ENCODE data around the gene AMN.
A peak's percentile ranks its signal among the peaks of the same experiment; 100 is the strongest.
"Not testable (repeated sequence)": the region's sequence is repeated elsewhere in the genome, so short reads cannot be mapped to it uniquely, and the experiment has no call there.

Gene AMN

DNA sequence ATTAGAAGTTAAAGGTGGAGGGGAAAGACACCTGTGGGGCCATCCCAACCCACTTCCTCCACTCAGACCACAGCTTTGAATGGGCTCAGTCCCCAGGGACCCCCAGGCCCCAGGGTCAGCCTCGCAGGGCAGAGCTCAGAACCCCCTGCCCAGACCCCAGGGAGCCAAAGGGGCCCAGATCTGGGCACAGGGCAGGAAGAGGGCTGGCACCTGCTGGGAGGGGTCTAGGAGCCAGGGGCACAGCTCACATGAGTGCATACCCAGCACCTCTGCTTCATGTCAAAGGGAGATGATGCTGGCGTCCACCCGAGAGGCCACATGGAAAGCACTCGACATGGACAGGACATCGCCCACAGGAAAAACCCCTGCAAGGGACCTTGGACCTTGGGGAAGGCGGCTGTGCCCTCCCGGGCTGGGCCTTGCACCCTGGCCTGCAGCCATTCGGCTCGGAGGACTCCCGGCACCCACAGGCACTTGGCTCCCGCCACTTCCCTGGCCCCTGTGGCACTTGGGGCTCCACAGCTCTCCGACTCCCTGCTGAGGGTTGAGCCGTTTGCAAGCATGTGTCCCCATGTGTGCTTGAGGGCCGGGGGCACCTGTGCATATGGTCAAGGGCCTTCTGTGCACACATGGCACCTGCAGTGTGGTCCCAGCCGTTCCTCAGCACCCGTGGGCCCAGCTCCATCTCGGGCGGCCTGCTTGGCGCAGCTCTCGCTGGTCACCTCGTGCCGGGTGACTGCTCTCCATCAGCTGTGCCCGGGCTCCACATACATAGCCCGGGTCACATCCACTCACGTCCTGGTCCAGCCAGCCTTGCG is 7.8 kb upstream of the AMN start:
- no peak for DNase-seq

- DNase-seq, result no peak
Observed at GRCh38 chr14:102915292-102916110, 7.0 kb upstream of the AMN start.

GRCh38 chr14:102916347-102917055 is 6.0 kb upstream of the AMN start:
- DNase-seq, result no peak

DNA sequence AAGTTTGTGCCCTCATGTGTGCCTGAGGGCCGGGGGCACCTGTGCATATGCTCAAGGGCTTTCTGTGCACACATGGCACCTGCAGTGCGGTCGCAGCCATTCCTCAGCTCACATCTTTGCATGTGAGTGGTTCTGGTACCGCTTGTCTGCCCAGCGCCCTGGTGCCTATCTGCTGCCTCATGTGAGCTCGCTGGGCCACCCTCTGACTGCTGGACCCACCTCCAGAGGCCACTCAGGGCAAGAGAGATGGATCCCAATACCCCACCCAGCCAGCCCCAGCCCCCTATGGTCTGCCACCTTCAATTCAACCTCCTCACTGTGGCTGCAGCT is 5.4 kb upstream of the AMN start:
- no peak for DNase-seq

GRCh38 chr14:102917469-102918211 is 4.8 kb upstream of the AMN start:
- DNase-seq, result peak; percentile 46 to 56

DNA sequence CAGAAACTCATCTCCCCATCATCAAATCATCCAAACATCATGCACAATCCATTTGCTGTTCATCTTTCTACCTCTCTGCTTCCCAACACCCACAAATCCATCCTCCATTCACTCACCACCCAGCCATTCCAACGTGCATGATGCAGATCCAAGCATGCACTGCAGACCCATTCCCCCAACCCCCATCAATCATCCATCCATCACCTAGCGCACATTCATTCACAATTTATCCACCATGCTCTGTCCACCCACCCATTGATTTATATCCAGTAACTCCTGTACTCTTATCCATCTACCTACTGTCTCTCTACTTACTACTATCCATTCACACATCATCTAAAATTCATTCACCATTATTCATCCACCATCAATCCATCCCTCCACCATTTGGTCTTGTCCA is 4.0 kb upstream of the AMN start:
- no peak for DNase-seq

GRCh38 chr14:102920273-102920997 is 2.0 kb upstream of the AMN start:
- no peak for DNase-seq

DNA sequence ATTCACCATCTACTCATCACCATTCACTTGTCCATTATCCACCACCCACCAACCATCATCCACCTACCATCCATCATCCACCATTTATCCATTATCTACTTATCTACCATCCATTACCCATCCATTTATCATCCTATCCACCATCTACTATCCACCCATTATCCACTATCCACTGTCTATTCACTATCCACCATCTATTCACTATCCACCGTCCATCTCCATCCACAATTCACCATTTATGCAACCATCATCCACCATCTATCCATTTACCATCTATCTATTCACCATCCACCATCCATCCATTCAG is 1.5 kb upstream of the AMN start:
- no peak for DNase-seq

- DNase-seq, result no peak
Observed at GRCh38 chr14:102923201-102923924, 900 bp downstream of the AMN start.

DNA sequence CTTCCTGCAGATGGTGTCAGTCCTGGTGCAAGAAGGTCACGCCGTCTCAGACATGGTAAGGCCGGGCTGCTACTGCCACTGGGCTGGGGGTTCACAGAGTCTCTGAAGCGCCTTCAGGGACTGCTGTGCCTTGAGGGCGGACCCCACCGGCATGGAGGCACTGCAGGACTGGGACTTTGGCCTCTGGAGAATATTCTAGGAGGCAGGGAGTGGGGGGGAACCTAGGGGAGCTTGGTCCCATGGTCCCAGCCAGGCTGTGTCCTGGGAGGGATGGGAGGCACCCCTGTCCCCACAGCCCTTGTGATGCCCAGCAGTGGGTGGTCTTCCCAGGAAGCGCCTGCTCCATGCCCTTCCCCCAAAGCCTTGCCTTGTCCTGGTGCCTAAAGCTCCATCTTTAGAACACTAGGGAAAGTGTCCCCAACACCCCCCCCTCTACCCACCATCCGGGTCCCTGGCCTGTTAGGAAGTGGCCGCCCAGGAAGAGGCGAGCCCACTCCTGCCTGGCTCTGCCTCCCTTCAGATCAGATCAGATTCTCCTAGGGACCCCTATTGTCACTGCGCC is 1.5 kb downstream of the AMN start:
- no peak for DNase-seq

DNA sequence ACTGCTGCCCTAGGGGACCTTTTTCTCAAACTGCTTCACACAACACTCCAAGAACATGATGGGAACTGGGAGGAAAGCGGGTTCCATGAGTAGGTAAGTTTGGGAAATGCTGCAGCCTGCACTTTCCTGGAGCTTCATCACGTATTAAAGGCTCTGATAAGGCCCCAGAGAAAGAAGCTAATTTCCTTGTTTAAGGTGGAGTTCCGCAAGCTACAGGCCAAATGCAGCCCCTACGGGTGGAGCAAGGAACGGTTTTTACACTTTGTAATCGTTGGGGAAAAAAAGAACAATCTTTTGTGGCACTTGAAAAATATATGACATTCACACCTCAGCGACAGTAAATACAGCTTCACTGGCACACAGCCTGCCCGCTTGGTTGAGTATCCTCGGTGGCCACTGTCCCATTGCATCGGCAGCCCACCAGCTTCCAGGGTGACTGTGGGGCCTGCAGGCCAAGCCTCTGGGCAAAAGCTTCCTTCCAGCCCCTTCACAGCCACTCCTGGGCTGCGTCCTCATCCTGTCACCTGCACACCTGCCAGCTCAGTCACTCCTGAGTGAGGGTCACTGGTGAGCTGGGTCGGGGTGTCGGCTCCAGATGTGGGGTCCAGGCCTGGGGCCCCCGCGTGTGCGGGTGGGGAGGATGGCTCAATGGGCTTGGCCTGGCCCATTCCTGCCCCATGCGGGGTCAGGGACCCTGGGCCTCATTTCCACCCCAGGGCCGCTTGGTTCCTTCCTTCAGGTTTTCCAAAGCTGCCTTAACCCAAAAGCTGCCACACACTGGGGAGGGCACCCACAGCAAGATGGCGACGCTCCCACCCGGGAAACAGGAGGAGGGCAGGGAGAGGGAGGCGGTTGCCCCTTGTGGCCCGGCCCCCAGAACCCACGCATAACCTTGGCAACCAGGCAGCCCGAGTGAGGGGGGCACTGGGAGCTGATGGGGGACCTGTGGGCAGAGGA is 2.4 kb downstream of the AMN start:
- DNase-seq, result no peak

GRCh38 chr14:102925646-102926045 is 3.2 kb downstream of the AMN start:
- no peak for DNase-seq

- no peak for DNase-seq
Observed at GRCh38 chr14:102926104-102926503, 3.6 kb downstream of the AMN start.

GRCh38 chr14:102926840-102927239 is 4.4 kb downstream of the AMN start:
- not testable (repeated sequence) for DNase-seq

DNA sequence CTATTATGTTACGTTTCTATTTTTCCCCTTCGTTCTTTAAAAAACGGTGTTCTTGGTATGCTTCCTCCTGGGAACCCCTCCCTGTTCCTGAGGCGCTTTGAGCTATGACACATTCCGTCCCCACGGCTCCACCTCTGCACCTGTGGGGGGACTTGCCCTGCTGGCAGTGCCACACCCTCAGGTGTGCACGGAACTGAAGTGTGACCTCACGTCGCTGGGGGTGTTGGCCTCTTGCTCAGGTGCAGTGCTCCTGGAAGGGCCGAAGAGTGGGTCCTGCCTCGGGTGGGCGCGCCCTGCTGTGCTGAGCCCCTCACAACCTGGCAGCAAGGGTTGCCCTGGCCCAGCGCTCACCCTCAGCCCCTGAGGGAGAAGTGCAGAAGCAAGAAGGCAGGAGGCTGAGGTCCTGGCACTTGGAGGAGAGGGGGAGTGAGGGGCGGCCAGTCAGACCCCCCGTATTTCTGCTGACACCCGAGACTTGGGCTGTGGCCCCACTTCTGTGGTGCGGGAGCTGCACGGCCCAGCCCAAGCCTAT is 4.9 kb downstream of the AMN start:
- no peak for DNase-seq

- DNase-seq, result no peak
Observed at GRCh38 chr14:102927878-102928411, 5.5 kb downstream of the AMN start.

GRCh38 chr14:102928412-102929240 is 6.2 kb downstream of the AMN start:
- DNase-seq, result peak; percentile 79 to 80
